ENCODE data around the gene SIPA1. TPM values are rescaled to one million over a fixed set of nuclear protein-coding genes. Genes with fewer than 3 reads are reported as not detected.
"Not testable (repeated sequence)": the region's sequence is repeated elsewhere in the genome, so short reads cannot be mapped to it uniquely, and the experiment has no call there.

SIPA1 gene
- total and polyA plus RNA-seq, 4 donors: 10.6 to 43.6 (median 34.8) TPM

DNA sequence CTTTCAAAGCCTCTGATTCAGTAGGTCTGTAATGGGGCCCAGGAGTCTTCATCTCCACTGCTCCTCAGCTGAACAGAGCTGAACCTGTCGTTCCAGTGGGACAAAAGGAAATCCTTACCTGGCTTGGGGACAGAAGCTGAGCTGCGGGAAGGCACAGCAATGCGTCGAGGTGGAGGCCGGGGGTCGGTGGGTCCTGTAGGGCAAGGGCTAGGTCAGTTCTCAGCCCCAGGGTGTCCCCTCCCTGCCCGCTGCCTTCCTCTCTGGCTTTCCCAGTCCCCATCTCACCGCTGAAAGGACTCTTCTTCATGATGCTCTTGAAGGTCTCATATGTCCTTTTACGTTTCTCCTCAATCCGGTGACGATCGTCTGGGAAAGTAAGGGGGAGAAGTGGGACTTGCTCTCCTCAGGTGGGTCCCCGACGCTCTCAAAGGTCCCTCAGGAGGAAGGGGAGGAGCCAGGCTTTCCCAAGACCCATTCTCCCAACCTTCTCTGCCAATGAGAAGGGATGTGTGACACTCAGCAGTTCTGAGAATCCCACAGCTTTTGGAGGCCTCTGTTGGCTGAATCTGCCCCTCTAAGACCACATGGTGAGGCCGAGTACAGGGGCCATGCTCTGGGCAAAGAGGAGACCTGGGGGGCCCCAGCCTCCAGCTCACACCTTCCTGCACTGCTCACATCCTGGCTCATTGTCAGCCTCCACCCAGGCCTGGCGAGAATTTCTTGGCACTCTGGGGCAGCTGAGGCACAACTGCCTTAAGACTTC is 17.9 kb downstream of the SIPA1 start:
- WGBS (ENCODE audit: insufficient coverage): 89% methylated on average over 9 of the region's 16 CpGs
- DNase-seq (ENCODE audit: low read depth in 4 of 6, low spot score in 6 of 6): peak in 1 of 6 donors; percentile 1
- H3K9me3 ChIP-seq (ENCODE audit: control insufficient read depth, insufficient read depth, low read length): no peaks in the 10 kb centered on the region
- H3K27me3 ChIP-seq (ENCODE audit: control insufficient read depth, insufficient read depth, low read length): no peaks in the 10 kb centered on the region
- H3K36me3 ChIP-seq (ENCODE audit: control insufficient read depth, insufficient read depth, low read length): peaks cover 73% of the 10 kb centered on the region
- H3K4me1 ChIP-seq (ENCODE audit: control insufficient read depth, insufficient read depth, low read length): peaks cover 42% of the 10 kb centered on the region
- H3K27ac ChIP-seq (ENCODE audit: low read depth, low read length): no peak overlapping the region
- H3K4me3 ChIP-seq (ENCODE audit: low read depth, low read length): no peak overlapping the region

GRCh38 chr11:65657426-65657825 is 19.5 kb downstream of the SIPA1 start:
- Histone ChIP-seq H3K9me3 (ENCODE audit: control insufficient read depth, insufficient read depth, low read length) (no peaks in the 10 kb centered on the region), H3K4me1 (ENCODE audit: control insufficient read depth, insufficient read depth, low read length) (peaks cover 39% of the 10 kb centered on the region), H3K4me3 (ENCODE audit: low read depth, low read length) (no peak overlapping the region), H3K27me3 (ENCODE audit: control insufficient read depth, insufficient read depth, low read length) (no peaks in the 10 kb centered on the region), H3K27ac (ENCODE audit: low read depth, low read length) (no peak overlapping the region), H3K36me3 (ENCODE audit: control insufficient read depth, insufficient read depth, low read length) (peaks cover 82% of the 10 kb centered on the region)
- 100% methylated on average over 7 of the region's 7 CpGs for WGBS (ENCODE audit: insufficient coverage)
- no peak for DNase-seq (ENCODE audit: low read depth in 4 of 6, low spot score in 6 of 6)

DNA sequence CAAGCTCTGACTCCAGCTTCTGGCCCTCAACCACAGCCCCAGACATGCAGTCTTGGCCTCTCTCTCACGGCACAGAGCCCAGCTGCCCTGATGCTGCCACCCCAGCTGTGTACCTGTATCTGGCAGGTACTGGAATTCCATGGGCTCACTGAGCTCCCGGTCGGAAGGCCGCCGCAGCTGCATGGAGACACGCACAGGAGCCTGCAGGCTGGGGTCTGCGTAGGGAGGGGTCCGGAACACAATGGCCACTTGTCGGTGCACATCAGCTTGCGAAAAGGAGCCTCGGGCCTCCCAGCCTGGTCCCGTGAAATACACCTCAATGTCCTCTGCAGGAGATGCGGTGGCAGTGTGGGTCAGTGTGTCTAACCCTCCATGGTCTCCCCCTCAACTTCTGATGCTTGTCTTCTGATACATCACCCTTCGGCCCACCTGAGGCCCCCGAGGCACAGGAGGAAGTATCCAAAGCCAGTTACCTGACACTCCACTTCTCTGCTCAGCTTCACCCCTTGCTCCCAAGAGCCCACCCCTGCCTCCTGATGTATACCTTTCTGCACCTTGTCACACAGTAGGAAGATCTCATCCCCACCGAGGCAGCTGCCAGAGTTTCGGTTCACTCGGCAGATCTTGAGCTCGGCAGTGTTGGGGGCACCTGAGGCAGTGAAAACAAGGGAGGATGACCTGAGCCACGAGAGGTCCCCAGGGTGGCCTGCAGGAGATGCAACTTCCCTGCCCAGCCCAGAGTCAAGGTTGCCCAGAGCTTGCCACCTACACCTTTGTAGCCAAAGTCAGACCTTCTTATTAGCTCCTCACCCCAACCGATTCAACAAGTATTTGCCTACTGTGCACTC is 20.5 kb downstream of the SIPA1 start:
- no peak overlapping the region for H3K4me3 ChIP-seq (ENCODE audit: low read depth, low read length)
- DNase-seq (ENCODE audit: low read depth in 4 of 6, low spot score in 6 of 6): no peak
- H3K36me3 ChIP-seq (ENCODE audit: control insufficient read depth, insufficient read depth, low read length): peaks cover 82% of the 10 kb centered on the region
- H3K9me3 ChIP-seq (ENCODE audit: control insufficient read depth, insufficient read depth, low read length): no peaks in the 10 kb centered on the region
- 96% methylated on average over 18 of the region's 21 CpGs for WGBS (ENCODE audit: insufficient coverage)
- peaks cover 32% of the 10 kb centered on the region for H3K4me1 ChIP-seq (ENCODE audit: control insufficient read depth, insufficient read depth, low read length)
- no peaks in the 10 kb centered on the region for H3K27me3 ChIP-seq (ENCODE audit: control insufficient read depth, insufficient read depth, low read length)
- H3K27ac ChIP-seq (ENCODE audit: low read depth, low read length): no peak overlapping the region

- Histone ChIP-seq H3K27ac (ENCODE audit: low read depth, low read length) (no peak overlapping the region), H3K27me3 (ENCODE audit: control insufficient read depth, insufficient read depth, low read length) (no peaks in the 10 kb centered on the region), H3K9me3 (ENCODE audit: control insufficient read depth, insufficient read depth, low read length) (no peaks in the 10 kb centered on the region), H3K4me3 (ENCODE audit: low read depth, low read length) (no peak overlapping the region), H3K36me3 (ENCODE audit: control insufficient read depth, insufficient read depth, low read length) (peaks cover 67% of the 10 kb centered on the region), H3K4me1 (ENCODE audit: control insufficient read depth, insufficient read depth, low read length) (peaks cover 28% of the 10 kb centered on the region)
- DNase-seq (ENCODE audit: low read depth in 4 of 6, low spot score in 6 of 6): no peak
- 94% methylated on average over 7 of the region's 9 CpGs for WGBS (ENCODE audit: insufficient coverage)
Measured at GRCh38 chr11:65660038-65660437, 22.1 kb downstream of the SIPA1 start.

DNA sequence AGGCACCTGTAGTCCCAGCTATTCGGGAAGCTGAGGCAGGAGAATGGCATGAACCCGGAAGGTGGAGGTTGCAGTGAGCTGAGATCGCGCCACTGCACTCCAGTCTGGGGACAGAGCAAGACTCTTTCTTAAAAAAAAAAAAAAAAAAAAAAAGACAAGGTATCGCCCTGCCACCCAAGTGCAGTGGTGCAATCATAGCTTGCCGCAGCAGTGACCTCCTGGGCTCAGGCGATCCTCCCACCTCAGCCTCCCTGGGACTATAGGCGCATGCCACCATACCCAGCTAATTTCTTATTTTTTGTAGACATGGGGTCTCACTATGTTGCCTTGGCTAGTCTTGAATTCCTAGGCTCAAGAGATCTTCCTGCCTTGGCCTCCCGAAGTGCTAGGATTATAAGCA is 23.0 kb downstream of the SIPA1 start:
- H3K27me3 ChIP-seq (ENCODE audit: control insufficient read depth, insufficient read depth, low read length); DNase-seq (ENCODE audit: low read depth in 4 of 6, low spot score in 6 of 6); H3K9me3 ChIP-seq (ENCODE audit: control insufficient read depth, insufficient read depth, low read length); H3K27ac ChIP-seq (ENCODE audit: low read depth, low read length); H3K4me3 ChIP-seq (ENCODE audit: low read depth, low read length): not testable (repeated sequence)
- 99% methylated on average over 7 of the region's 9 CpGs for WGBS (ENCODE audit: insufficient coverage)
- Histone ChIP-seq H3K4me1 (ENCODE audit: control insufficient read depth, insufficient read depth, low read length) (peaks cover 28% of the 10 kb centered on the region), H3K36me3 (ENCODE audit: control insufficient read depth, insufficient read depth, low read length) (peaks cover 58% of the 10 kb centered on the region)

DNA sequence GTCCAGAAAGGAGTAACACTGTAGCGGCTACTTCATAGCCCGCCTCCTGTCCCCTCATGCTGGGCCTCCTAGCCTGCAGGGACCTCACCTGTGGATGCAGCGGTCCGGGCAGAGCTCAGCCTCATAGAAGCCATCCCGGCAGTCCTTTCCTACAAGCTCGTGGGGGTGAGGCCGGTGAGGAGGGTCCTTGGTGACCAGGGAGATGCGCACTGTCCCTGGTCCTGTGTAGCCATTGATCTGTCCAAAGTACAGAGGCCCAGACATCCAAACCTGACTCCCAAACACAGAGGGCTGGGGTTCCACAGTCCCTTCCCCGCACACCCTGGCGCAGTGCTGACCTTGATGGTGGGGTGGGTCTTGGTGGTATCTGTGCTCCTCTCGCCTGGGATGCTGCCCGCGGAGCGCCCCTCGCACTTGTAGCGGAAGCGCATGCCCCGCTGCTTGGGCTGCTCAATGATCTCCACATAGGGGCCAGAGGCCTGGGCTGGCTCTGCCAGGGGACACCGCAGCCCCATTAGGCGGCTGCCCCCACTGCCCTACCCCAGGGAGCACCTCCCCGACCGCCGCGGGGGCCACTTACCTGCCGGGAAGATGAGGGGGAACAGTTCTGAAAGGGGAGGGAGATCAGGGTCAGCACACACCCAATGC is 23.8 kb downstream of the SIPA1 start:
- Histone ChIP-seq H3K9me3 (ENCODE audit: control insufficient read depth, insufficient read depth, low read length) (no peaks in the 10 kb centered on the region), H3K27me3 (ENCODE audit: control insufficient read depth, insufficient read depth, low read length) (no peaks in the 10 kb centered on the region), H3K4me3 (ENCODE audit: low read depth, low read length) (peak overlapping the region; percentile 56), H3K4me1 (ENCODE audit: control insufficient read depth, insufficient read depth, low read length) (peaks cover 28% of the 10 kb centered on the region), H3K36me3 (ENCODE audit: control insufficient read depth, insufficient read depth, low read length) (peaks cover 51% of the 10 kb centered on the region), H3K27ac (ENCODE audit: low read depth, low read length) (peak overlapping the region; percentile 36)
- DNase-seq (ENCODE audit: low read depth in 4 of 6, low spot score in 6 of 6): no peak
- WGBS (ENCODE audit: insufficient coverage): 82% methylated on average over 15 of the region's 25 CpGs

DNA sequence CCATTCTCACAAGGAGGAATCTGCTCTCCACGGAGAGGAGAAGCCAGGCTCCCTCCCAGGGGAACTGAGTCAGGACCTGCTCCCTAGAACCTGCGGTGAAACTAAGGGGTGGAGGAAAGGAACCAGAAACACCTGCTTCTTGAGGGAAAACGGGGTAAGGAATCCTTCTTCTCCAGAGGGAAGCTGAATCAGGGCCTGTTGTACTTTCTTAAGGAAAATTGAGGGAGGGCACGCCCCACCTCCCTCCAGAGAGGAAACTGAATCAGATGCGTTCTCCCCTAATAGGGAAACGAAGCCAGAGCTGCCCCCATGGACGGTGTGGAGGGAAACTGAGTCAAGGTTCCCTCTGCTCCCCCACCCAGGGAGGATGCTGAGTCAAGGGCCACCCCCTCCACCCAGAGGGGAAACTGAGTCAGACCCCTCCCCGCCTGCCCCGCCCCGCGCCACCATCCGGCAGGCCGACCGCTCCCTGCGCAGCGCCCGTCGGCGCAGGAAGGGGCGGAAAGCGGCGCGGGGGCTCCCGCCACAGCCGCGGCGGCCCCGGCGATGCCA is 24.4 kb downstream of the SIPA1 start:
- H3K4me1 ChIP-seq (ENCODE audit: control insufficient read depth, insufficient read depth, low read length): peaks cover 28% of the 10 kb centered on the region
- H3K36me3 ChIP-seq (ENCODE audit: control insufficient read depth, insufficient read depth, low read length): peaks cover 46% of the 10 kb centered on the region
- DNase-seq (ENCODE audit: low read depth in 4 of 6, low spot score in 6 of 6): no peak
- H3K27ac ChIP-seq (ENCODE audit: low read depth, low read length): peak overlapping the region; percentile 36
- peak overlapping the region; percentile 56 for H3K4me3 ChIP-seq (ENCODE audit: low read depth, low read length)
- H3K9me3 ChIP-seq (ENCODE audit: control insufficient read depth, insufficient read depth, low read length): no peaks in the 10 kb centered on the region
- no peaks in the 10 kb centered on the region for H3K27me3 ChIP-seq (ENCODE audit: control insufficient read depth, insufficient read depth, low read length)
- WGBS (ENCODE audit: insufficient coverage): 1% methylated on average over 25 of the region's 29 CpGs

GRCh38 chr11:65662799-65663638 is 25.1 kb downstream of the SIPA1 start, which contains the start of gene RELA:
RELA (minus strand) TSS chr11:65662916; CDS start chr11:65662832, 84 bp downstream.
- no peaks in the 10 kb centered on the region for H3K9me3 ChIP-seq (ENCODE audit: control insufficient read depth, insufficient read depth, low read length)
- H3K4me1 ChIP-seq (ENCODE audit: control insufficient read depth, insufficient read depth, low read length): peaks cover 28% of the 10 kb centered on the region
- H3K27ac ChIP-seq (ENCODE audit: low read depth, low read length): peak within 1 kb of the TSS; percentile 99
- H3K4me3 ChIP-seq (ENCODE audit: low read depth, low read length): peak within 1 kb of the TSS; percentile 56
- H3K27me3 ChIP-seq (ENCODE audit: control insufficient read depth, insufficient read depth, low read length): no peaks in the 10 kb centered on the region
- peaks cover 39% of the 10 kb centered on the region for H3K36me3 ChIP-seq (ENCODE audit: control insufficient read depth, insufficient read depth, low read length)
- WGBS (ENCODE audit: insufficient coverage): under 1% methylated on average over 87 of the region's 91 CpGs
- peak; percentile 84 to 97 (median 86) for DNase-seq (ENCODE audit: low read depth in 4 of 6, low spot score in 6 of 6)

Measured in spinal cord (tissue), 10 donors.